GM12864 (cell line): Measurements from ENCODE around the gene DPYSL3.

ENCODE experiments used
- DNase-seq: peaks from one replicate; pipeline ENCODE4 v3.0.0-alpha.2; 2011; ENCODE audit warnings: low read depth
- H3K4me3 ChIP-seq: 2 replicates; pipeline ENCODE4 v1.5.1; 2011; ENCODE audit warnings: mild to moderate bottlenecking, low read depth, low read length, control low read depth
- TF ChIP-seq, protein P1 (sequence below): IDR thresholded peaks from 2 replicates; pipeline ENCODE4 v1.5.1; 2011; ENCODE audit warnings: low read depth, mild to moderate bottlenecking, moderate library complexity, low read length, control low read depth, inconsistent platforms; ENCODE audit errors: missing control alignments

DPYSL3 gene

GRCh38 chr5:147452165-147452811 lies 57.6 kb downstream of the DPYSL3 start:
- TF ChIP-seq, protein P1, sequence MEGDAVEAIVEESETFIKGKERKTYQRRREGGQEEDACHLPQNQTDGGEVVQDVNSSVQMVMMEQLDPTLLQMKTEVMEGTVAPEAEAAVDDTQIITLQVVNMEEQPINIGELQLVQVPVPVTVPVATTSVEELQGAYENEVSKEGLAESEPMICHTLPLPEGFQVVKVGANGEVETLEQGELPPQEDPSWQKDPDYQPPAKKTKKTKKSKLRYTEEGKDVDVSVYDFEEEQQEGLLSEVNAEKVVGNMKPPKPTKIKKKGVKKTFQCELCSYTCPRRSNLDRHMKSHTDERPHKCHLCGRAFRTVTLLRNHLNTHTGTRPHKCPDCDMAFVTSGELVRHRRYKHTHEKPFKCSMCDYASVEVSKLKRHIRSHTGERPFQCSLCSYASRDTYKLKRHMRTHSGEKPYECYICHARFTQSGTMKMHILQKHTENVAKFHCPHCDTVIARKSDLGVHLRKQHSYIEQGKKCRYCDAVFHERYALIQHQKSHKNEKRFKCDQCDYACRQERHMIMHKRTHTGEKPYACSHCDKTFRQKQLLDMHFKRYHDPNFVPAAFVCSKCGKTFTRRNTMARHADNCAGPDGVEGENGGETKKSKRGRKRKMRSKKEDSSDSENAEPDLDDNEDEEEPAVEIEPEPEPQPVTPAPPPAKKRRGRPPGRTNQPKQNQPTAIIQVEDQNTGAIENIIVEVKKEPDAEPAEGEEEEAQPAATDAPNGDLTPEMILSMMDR, result no peak
- DNase-seq, result no peak
- no peak overlapping the region for H3K4me3 ChIP-seq

DNA sequence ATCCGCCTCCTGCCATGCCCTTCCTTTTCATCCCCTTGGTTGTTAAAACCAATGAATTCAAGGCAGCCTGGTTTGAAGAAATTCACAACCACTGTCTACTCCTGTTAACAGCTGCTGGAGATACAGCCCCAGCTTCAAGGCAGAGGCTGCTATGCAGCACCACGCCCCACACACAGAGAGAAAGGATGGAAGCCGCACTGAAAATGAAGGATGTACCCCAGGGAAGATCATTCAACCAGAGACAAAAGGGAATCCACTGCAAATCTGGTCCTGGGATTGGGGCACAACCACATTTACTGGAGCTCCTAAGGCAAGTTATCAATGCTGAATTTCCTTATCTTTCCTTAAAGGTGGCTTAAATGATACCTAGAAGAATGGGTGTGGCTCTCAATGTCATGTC lies 58.7 kb downstream of the DPYSL3 start:
- TF ChIP-seq, protein P1, result no peak
- no peak overlapping the region for H3K4me3 ChIP-seq
- DNase-seq, result no peak

- no peak for DNase-seq
- no peak overlapping the region for H3K4me3 ChIP-seq
These were observed 59.3 kb downstream of the DPYSL3 start for GRCh38 chr5:147450606-147451005.

DNA sequence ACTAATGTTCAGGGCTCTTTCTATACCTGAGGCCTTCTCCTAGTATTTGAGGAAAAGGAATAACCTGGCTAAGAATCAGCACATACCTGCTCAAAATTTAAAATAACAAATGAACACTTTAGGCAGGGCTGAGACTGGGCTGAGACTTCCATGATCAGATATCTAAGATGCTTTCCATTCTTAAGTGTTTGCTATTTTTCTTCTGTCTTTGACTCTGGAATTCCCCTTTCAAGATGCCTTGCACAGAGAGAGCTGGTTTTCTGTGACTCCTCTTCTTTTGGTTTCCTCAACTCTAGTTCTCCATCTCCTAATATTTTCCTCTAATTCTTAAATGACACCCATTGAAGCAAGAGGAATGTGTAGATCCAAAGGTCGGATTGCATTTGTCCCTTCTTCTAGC lies 61.1 kb downstream of the DPYSL3 start:
- DNase-seq, result no peak
- TF ChIP-seq, protein P1, result no peak
- H3K4me3 ChIP-seq, result no peak overlapping the region

More at GRCh38 chr5:147450606-147451005, 59.3 kb downstream of the DPYSL3 start:
- TF ChIP-seq, protein P1, result no peak

DNA sequence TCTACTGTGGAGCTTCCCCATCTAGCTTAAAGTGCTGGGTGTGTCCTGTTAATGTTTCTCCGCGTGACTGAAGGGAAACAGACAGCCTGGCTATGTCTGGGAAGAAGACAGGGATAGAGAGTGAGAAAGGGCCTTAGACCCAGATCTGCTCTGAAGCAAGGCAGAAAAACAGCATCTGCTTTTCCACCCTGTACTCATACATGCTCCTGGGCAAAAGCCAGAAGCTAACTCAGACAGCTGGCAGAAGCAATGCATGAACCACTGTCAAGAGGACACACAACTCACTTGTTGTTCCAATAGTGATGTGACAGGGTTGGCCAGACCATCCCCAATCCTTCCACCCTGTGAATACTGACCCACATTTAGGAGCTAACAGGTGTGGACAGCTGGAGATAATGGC lies 63.3 kb downstream of the DPYSL3 start:
- TF ChIP-seq, protein P1, result no peak
- DNase-seq, result no peak
- no peak overlapping the region for H3K4me3 ChIP-seq

DNA sequence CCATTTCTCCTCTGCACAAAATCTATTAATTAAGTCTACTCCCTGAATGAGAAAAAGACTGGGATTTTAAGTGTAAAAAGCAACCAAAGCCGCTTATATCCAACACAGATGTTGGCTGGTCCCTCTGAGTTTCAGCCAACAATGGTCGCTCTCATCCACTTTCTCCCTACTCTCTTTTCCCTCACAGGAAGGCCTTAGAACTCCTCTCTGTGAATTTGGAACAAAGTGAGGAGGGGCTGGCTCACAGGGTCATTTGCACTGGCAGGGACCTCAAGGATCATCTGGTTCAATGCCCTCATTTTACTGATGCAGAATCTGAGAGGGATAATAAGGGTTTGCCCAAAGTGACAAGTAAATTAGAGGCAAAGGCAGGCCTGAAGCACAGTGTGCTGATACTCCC lies 64.0 kb downstream of the DPYSL3 start:
- TF ChIP-seq, protein P1, result no peak

GRCh38 chr5:147445090-147445489 lies 64.8 kb downstream of the DPYSL3 start:
- no peak for DNase-seq
- H3K4me3 ChIP-seq, result no peak overlapping the region
- TF ChIP-seq, protein P1, result no peak

More for the DNA sequence above, 64.0 kb downstream of the DPYSL3 start:
- no peak overlapping the region for H3K4me3 ChIP-seq
- no peak for DNase-seq
